HG03066 (cell line): ENCODE data around the gene CAPN10.

ENCODE experiments used
- ATAC-seq: cut with Tn5 transposase; IDR thresholded peaks from one replicate; pipeline ENCODE4 v1.9.1; 2021; ENCODE audit warnings: low read depth; ENCODE audit not compliant: unreplicated experiment

CAPN10 gene

DNA sequence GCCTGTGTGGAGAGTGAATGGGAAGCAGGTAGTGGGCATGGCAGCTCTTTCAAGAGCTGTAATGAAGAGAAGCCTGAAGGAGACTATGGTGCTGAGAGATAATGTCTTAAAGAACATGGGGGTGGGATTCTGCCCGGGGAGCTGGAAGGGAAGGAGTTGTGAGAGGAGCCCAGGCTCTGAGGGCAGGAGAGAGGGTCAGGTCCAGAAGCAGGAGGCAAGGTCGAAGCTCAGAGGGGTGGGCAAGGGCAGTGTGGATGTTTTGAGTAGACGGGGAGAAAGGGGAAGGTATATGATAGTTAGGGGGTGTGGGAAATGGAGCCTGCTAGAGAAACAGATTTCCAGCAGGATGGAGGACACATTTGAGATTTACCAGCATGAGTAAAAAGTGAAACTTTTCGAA is 2.1 kb downstream of the CAPN10 start:
- ATAC-seq: no peak

DNA sequence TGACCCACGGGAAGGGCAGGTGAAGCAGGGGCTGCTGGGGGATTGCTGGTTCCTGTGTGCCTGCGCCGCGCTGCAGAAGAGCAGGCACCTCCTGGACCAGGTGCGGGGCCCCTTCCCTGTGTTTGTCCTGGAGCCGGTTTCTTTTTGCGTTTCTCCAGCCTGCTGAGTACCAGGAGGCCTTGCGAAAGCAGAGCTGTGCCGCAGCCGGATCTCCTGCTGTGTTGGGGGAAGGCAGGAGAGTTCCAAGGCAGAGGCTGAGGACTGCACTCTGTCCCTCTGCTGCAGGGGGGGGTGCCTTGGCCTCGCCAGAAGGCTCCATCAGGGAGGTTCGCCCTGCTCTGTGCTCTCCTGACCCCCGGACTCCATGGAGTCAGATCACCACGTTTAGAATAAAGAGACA is 2.8 kb downstream of the CAPN10 start:
- no peak for ATAC-seq

DNA sequence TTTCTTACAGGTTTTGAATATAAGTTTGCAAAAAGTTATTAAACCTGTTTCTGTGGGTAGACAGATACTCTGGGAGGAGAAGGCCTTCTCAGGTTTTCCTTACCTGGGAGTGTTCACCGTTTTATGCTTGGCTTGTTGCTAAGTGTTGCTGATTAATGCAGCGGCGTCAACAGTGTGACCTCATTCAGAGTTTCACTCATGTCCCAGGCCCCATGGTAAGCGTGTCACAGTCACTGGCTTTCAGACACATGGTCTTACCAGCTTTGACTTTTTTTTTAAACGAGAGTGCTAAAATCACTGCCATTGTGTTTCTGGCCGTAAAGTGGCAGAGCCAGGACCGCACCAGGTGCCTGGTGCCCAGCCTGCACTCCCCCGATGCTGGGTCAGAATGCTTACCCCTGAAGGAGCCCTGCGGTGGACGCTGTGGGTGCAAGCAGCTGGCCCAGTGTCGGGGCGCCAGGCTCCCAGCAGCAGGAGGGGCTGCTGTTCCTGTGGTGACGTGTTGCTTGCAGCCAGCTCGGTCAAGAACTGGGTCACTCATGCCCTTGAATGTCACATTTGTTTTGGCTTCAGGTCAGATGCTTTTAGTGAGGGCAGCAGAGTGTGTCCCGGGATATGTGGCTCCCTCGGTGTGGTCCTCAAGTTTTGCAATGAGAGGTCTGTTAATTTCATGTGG is 3.5 kb downstream of the CAPN10 start:
- no peak for ATAC-seq

DNA sequence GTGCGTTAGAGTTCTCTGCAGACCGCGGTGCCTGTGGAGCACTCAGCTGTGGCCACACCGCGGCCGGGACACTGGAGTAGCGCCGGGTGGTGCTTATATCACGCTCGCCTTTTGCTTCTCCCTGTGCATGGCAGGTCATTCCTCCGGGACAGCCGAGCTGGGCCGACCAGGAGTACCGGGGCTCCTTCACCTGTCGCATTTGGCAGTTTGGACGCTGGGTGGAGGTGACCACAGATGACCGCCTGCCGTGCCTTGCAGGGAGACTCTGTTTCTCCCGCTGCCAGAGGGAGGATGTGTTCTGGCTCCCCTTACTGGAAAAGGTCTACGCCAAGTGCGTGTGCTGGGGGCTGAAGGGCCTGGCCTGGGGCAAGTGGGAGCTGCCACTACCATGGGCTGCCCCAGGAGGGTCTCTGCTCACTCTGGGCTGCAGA is 4.2 kb downstream of the CAPN10 start:
- ATAC-seq: no peak

DNA sequence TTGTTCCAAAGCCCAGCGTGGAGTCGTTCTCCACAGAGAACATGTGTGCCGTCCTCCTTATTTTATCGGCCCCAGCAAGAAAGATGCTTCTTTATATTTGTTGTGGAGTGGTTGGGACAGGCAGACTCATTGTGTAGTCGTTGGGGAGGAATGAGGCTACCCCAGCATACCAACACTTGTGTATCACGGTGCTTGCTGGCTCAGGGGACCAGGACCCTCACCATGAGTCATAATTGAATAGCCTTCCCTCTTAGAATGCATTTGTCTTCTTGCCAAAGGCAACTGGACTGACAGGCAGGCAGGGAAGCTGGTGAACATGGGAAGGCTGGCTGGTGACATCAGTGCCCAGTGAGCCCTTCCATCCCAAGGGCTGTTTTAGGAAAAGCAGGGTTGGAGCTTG is 4.7 kb downstream of the CAPN10 start:
- ATAC-seq: no peak

DNA sequence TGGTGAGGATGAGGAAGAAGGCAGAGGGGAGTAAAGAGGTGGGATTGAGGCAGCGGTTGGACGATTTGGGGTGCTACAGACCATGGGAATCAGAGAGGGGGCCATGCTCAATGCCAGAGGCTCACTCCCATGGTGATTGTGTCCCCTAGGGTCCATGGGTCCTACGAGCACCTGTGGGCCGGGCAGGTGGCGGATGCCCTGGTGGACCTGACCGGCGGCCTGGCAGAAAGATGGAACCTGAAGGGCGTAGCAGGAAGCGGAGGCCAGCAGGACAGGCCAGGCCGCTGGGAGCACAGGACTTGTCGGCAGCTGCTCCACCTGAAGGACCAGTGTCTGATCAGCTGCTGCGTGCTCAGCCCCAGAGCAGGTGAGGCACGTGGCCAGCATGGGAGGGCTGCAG is 5.2 kb downstream of the CAPN10 start:
- no peak for ATAC-seq

DNA sequence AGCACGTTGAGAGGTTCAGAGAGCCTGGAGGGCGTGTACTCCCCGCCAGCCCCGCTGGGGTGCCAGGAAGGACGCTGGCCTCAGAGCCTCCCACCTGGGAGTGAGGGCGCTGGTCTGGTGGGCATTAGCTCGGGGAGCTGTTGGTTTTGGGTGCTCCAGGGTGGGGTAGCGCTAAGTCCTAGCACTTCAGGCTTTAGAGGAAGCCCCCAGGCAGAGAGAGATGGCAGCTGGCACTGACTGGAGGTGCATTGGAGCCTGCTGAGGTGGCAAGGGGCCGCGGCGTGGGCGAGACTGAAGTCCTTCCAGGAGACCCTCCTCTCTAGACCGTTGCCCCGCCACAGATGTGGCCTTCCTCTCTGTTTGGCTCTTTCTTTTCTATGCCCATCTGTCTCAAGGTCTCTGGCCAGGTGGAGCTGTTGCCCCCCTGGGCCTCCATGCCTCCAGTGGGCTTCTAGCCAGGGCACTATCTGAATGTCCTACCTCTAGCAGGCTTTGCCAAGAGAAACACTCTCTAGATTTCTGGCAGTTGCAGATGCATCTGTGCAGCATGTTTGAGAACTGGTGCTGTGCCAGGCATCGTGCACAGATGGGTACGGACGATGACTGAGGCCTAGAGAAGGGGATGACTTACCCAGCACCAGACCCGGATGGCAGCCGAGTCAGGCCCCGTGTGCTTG is 6.6 kb downstream of the CAPN10 start:
- ATAC-seq: no peak

DNA sequence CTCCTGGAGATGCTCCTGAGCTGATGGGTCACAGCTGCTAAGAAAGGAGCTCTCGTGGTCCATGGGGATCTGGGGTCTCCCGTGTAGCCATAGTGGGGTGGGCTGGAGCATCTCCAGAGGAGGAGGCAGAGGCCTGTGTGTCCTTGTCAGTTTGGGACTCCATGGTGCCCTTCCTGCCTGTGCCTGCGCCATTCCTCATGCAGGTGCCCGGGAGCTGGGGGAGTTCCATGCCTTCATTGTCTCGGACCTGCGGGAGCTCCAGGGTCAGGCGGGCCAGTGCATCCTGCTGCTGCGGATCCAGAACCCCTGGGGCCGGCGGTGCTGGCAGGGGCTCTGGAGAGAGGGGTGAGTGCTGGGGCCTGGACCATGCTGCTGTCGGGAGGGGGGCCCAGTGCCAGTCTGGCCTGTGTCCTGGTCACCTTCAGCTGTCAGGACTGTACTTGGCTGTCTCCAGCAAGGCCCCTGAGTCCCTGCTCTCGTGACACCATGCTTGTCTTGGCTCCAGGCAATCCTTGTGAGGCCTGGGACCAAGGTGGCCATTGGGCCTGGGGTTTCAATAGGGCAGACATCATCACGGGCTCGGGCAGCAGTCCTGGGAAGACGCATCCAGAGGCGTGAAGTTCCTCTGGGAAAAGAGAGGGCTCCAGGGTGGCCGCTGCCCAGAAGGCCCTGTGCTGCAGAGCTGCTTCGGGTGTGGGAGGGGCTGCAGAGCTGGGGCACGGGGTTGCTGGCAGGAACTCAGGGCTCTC is 7.3 kb downstream of the CAPN10 start:
- no peak for ATAC-seq

DNA sequence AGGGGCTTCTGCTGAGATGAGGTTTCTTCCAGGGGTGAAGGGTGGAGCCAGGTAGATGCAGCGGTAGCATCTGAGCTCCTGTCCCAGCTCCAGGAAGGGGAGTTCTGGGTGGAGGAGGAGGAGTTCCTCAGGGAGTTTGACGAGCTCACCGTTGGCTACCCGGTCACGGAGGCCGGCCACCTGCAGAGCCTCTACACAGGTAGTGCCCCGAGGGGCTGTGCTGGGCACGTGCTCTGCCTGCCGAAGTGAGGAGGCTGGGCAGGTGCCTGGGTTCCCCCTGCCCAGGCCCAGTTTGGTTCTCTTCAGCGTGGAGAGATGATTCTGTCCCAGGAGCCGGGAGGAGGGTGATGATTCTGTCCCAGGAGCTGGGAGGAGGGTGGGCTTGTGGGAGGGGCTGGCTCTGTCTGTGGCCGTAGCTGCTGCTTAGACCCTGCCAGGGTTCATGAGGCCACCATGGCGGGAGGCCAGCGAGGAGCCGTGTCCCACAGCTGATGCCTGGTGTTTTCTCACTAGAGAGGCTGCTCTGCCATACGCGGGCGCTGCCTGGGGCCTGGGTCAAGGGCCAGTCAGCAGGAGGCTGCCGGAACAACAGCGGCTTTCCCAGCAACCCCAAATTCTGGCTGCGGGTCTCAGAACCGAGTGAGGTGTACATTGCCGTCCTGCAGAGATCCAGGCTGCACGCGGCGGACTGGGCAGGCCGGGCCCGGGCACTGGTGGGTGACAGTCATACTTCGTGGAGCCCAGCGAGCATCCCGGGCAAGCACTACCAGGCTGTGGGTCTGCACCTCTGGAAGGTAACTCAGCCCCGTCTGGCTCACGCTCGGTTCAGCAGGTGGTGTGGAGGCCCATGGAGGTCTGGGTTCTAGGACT is 8.2 kb downstream of the CAPN10 start:
- ATAC-seq: no peak

DNA sequence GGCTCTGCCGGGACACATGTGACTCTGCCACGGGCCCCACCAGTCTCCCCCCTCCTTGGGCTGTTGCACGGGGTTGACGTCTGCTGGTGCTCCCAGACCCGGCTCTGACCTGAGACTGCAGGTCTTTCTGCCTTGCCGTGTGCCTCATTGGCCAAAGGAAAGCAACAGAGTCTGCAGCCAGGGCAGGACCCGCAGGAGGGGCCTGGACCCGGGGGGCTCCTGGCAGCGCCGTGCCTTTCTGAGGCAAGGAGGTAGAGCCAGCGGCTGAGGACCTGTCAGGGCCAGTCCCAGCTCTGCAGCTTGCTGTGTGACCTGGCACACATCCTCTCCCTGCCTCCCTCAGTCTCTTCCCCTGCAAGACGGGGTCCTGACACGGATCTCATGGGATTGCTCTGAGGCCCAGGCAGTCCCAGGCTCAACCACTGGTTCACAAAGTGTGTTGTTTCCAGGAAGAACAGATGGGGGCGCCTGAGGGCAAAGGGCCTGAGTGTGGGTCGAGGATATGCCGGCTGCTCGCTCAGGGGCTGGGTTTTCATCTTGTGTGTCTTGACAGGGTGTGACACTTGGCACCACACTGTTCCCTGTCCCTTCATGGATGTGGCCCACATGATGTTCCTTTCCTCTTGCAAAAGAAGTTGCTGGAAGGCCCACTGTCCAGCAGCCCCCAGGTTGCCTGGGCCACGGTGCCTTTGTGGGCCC is 9.0 kb downstream of the CAPN10 start:
- ATAC-seq: no peak

DNA sequence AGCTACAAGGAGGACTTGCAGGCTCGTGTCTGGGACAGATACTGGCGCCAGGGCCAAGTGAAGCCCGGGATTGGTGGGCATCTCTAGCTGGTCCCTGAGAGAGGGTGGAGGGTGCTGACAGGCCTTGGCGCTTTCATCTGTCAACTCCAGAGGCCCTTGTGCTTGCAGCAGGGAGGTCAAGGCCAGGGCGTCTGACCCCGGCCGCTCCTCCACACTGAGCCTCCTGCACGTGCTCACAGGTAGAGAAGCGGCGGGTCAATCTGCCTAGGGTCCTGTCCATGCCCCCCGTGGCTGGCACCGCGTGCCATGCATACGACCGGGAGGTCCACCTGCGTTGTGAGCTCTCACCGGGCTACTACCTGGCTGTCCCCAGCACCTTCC is 9.5 kb downstream of the CAPN10 start:
- no peak for ATAC-seq

DNA sequence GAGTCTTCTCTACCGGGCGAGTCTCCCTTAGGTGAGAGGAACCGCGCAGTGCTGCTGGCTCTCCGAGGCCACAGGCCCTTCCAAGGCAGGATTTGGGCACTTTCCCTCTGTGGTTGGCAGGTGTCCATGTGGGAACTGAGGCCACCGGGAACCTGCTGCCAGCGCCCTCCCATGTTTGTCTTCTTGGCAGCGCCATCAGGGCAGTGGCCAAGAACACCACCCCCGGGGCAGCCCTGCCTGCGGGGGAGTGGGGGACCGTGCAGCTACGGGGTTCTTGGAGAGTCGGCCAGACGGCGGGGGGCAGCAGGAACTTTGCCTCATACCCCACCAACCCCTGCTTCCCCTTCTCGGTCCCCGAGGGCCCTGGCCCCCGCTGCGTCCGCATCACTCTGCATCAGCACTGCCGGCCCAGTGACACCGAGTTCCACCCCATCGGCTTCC is 10.0 kb downstream of the CAPN10 start:
- no peak for ATAC-seq

DNA sequence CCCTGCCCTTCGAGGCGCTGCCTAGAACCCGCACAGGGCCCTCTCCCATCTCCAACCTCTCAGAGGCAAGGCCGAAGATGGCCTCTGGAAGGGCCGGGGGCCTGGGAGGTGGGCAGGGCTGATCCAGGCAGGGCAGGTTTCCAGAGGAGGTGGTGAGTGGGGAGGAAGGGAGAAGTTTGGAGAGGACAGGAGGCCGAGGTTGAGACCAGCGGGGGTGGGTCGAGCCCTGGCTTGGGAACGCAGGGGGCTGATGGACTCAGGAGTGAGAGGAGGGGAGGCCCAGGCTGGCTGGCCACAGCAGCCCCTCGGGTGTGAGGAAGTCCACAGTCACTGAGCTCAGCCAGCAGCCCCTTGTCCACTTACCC is 10.5 kb downstream of the CAPN10 start:
- ATAC-seq: no peak

DNA sequence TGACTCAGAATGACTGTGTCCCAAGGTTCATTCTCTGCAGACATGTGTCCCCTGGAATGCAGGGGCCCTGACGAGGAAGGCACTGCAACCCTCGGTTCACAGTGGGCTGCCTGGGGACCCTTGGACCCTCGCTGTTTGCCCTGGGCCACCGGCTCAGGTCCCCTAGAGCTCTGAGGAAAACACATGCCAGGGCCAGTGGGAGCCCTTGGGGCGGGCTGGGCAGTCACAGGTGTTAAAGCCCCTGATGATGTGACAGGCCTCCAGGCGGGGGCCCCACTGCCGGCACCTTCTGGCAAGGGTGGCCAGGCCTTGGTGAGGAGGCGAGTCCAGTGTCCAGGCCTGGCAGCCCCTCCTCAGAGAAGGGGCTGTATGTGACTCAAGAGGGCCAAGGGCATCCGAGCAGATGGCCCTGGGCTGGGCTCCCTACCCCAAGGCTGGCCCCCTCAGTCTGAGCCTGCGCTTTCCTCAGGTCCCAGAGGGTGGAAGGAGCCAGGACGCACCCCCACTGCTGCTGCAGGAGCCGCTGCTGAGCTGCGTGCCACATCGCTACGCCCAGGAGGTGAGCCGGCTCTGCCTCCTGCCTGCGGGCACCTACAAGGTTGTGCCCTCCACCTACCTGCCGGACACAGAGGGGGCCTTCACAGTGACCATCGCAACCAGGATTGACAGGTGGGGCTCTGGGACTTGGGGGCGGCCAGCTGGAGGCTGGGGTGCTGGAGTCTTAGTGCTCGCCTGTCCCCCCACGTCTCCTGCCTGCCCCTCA is 11.1 kb downstream of the CAPN10 start:
- no peak for ATAC-seq

DNA sequence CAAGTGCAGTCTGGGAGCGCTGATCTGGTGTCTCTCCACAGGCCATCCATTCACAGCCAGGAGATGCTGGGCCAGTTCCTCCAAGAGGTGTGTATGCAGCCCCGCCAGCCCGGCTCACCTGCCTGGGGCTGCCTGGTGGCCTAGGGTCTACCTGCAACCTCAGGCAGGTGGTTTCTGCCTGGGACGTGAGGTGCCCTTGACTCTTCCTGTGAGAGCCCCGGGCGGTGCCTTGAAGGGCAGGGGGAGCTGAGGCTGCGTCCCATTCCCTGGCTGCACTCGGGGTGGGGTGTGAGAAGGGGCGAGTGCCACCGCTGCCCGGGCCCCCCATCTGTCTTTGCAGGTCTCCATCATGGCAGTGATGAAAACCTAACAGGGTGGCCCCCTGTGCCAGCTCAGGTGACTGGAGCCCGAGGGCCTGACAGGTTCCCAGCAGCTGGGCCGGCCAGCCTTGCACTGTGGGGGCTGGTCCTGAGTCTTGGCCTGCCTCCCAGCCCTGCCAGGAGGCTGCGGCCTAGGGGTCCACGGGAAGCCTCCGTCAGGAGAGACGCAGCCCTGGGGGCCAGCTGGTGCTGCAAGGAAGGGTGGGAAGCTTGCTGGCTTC is 11.9 kb downstream of the CAPN10 start:
- no peak for ATAC-seq

DNA sequence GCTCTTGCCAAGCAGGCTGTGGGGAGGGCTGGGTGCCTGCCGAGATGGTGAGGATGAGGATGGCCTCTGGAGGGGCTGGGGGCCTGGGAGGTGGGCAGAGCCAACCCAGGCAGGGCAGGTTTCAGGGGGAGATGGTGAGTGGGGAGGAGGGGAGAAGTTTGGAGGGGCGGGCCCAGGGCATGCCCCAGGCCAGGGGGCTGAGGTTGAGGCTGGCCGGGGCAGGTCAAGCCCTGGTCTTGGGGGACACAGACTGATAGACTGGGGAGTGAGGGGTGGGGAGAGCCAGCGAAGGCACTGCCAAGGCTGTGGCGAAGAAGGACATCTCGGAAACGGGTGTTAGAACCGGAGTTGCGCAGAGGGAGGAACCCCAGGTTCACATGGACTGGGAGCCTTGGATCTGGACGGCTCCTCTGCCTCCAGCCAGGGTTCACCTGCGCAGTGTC is 12.6 kb downstream of the CAPN10 start:
- no peak for ATAC-seq

DNA sequence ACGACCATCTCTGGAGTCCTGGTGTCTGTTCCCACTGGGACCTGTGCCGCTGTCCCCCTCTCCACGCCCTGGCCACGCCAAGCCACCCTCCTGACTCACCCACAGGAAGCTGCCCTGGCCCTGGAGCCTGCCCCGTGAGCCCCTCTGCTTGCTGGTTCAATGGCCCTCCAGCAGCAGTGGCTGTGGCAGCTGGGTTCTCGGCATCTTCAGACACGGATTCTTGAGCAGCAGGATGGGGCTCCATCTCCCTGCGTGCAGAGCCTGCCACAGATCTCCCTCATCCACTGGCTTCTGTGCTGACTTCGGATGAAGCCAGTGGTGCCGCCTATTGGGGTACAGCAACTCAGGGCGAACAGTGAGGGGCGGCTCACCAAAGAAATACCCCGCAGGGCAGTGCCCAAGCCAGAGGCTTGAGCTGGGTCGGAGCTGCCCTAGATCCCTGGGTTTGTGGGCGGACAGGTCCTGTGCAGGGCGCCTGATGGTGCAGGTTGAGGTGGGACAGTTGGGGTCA is 14.0 kb downstream of the CAPN10 start:
- ATAC-seq: no peak

DNA sequence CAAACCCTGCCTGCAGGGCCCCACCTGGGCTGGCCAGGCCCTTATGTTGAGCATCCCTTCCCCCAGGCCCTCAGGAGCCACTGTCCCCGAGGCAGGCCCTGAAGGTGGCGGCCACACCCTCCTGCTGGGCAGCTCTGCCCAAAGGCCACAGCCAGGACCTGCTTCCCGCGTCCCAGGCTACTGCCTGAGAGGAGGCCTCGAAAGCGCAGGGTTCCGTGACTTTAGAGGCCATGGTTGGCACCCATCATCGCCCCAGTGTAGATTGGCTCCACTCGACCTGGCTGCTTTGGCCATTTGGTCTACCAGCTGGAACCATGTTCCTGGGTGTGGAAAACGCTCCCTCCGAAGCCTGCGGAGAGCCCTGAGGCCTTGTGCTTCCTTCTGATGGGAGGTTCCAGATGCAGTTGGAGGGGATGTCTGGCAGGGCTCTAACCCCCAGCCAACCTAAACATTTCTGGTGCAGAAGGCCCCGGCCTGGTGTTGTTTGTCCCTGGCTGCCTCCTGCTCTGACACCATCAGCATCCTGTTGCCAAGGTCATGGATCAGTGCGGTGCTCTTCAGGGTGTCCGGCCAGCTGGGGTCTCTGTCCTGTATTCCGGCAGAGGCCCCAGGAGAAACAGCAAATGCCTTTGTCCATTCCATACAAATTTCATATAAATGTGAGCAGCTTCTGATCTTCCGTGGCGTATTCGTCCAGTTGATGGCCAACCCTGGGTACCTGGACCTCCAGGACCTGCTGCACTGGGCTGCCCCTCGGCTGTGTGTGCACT is 14.7 kb downstream of the CAPN10 start:
- no peak for ATAC-seq
